T-helper 1 cell treated with Interleukin-12 subunit alpha and Interleukin-12 subunit beta and Interleukin-4 antibody, amounts not matched to agents 30 ng/mL and 1 ng/mL, for 36 hours (primary cell): ENCODE data around the gene CYB5B. TPM values are rescaled to one million over a fixed set of nuclear protein-coding genes. Genes with fewer than 3 reads are reported as not detected.
"Not testable (repeated sequence)": the region's sequence is repeated elsewhere in the genome, so short reads cannot be mapped to it uniquely, and the experiment has no call there.

Experiments used
- intact Hi-C: fragments of 100-400 bp; cut with micrococcal nuclease; formaldehyde crosslinking; loops from one replicate; pipeline ENCODE4 v1.15.1; 2024
- total RNA-seq: library from RNA; stranded (reverse); gene quantifications from 2 replicates; pipeline ENCODE4 v1.2.3, GENCODE V29; 2022

The CYB5B gene
- total RNA-seq, 1 donor from 2014 or later, result 173 TPM

DNA sequence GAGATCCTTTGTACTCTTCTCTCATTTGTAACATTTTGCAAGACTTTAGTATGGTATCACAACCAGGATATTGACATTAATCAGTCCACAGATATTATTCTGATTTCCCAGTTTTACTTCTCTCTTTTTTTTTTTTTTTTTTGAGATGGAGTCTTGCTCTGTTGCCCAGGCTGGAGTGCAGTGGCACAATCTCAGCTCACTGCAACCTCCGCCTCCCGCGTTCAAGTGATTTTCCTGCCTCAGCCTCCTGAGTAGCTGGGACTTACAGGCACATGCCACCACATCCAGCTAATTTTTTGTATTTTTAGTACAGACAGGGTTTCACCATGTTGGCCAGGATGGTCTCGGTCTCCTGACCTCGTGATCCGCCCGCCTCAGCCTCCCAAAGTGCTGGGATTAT, 16.6 kb downstream of the CYB5B start:
- intact Hi-C loops, result not testable (repeated sequence)

GRCh38 chr16:69443927-69444631, 19.7 kb downstream of the CYB5B start:
- intact Hi-C loops, result loop anchor here (1.0 kb wide), 3 partner anchors 20 to 48 kb away; partner anchors contain the start of gene CYB5B

- intact Hi-C loops, result loop anchor here (1.0 kb wide), 4 partner anchors 20 to 119 kb away; partner anchors contain the start of gene CYB5B
Observed at GRCh38 chr16:69444873-69445517, 20.6 kb downstream of the CYB5B start.

DNA sequence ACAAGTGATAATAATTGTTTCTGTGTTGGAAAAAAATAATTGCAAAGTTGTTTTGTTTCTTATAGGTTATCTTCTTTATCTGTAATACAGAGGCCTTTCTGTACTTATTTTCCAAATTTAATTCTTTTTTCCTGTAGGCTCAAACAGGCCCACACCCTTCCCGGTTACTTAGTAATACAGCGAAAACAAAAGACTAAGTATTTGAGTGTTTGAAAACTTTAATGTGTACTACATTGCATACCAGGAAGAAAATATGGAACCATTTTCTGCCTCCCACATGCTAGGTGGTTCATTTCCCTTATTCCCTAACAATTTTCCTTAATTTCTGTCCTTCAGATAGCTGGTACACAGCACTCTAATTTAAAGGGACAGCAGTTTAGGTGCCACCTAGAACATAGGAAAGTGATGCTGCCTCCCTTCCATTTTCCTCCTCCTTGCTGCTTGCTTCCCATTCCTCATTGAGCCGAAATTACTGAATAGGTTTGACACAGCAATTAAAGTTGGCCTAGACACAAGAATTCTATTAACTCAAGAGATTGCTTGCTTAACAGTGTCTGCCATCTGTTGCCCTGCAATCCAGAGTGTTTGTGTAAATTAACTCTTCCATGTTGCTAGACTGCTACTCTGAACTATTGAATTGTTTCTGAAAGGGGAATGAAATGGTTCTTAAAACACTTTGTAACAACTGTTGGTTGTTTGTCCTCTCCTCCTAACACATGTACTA, 24.2 kb downstream of the CYB5B start:
- intact Hi-C loops, result no loop called here

DNA sequence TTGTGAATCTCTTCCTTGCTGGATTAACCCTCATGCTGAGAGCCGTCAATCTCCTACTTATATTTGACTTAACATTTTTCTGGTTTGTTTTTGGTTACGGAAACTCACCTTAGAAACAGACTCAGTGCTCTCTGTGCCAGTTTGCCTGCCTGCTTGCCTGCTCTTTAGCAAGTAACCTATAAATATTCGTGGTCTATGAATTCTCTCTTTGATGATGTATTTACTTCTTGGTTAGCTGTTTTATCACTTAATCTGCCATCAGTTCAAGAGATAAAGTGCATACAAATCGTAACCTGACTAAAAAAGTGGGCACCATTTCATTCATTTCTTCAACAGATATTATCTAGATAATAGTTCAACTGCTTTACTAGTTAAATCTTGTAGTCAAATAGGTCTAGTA, 26.7 kb downstream of the CYB5B start:
- intact Hi-C loops, result no loop called here

- intact Hi-C loops, result no loop called here
Observed at GRCh38 chr16:69453936-69454335, 29.5 kb downstream of the CYB5B start.

GRCh38 chr16:69463876-69464275, 39.5 kb downstream of the CYB5B start:
- intact Hi-C loops, result no loop called here

- intact Hi-C loops, result loop anchor here (1.0 kb wide), 4 partner anchors 21 to 99 kb away; partner anchors contain the start of gene CYB5B
Observed at GRCh38 chr16:69465083-69465721, 40.8 kb downstream of the CYB5B start.

- intact Hi-C loops, result loop anchor here (1.0 kb wide), 4 partner anchors 22 to 98 kb away; partner anchors contain the start of gene CYB5B
Observed at GRCh38 chr16:69465881-69466280, 41.5 kb downstream of the CYB5B start.

DNA sequence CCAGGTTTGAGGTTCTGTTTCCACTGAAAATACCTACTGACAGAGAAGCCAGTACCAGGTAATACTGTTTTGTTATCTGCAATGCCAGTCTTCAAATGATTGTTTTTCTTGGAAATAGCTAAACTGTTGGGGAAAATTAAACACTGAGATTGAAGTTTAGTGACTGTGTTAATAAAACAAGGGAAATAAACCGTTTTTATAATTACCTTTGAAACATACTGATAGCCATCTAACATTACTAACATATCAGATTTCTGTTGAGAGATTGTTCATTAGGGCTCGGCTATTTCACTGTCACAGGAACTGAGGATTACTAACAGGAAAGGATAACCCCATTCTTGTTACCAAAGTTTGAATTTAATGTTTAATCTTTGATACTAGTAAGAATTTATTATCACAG, 42.1 kb downstream of the CYB5B start:
- intact Hi-C loops, result no loop called here

GRCh38 chr16:69467080-69467479, 42.7 kb downstream of the CYB5B start:
- intact Hi-C loops, result no loop called here

DNA sequence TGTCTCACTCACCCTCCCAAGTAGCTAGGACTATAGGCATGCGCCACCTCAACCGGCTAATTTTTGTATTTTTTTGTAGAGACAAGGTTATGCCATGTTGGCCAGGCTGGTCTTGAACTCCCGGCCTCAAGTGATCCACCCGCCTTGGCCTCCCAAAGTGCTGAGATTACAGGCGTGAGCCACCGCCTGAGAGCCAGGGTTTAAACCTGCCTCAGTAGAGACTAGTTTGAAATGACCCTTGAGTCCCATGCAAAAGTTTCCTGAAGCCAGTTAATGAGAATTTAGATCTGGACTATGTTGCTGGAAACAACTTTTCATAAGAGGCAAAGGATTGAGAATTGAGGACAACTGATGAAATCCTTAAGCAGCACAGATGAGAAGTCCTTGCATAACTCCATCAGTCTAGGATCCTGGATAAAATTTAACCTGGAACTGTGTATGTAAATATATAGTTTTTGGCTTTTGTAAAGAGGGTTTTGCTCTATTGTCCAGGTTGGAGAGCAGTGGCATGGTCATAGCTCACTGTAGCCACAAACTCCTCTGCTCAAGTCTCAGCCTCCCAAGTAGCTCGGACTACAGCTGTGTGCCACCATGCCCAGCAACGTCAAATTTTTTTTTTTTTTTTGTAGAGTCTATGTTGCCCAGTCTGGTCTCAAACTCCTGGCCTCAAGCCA, 43.2 kb downstream of the CYB5B start:
- intact Hi-C loops, result no loop called here

DNA sequence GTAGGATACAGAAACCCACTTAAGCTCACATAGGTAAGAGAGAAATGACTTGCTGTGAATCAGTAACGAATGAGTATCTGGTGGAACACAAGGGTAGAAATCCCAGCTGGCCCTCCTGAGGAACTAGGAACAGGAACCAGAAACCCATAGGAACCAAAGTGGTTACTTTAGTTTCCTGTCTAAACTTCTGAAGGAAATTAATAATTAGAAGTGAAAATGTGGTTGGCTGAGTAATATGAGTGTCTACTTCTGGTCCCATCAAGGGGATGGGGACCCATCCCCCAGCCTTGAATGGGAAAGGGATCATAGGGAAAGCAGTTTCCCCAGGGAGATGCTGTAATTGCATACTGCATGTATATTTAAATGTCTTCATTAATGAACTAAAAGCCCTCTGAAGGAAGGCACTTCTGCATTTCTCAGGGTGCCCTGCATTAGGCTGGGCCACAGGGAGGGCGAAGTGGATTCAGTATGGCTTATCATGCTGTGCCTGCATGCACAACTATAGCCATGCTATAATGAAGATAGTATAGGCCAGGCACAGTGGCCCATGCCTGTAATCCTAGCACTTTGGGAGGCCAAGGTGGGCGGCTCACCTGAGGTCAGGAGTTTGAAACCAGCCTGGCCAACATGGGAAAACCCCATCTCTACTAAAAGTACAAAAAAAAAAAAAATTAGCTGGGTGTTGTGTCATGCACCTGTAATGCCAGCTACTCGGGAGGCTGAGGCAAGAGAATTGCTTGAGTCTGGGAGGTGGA, 45.6 kb downstream of the CYB5B start:
- intact Hi-C loops, result no loop called here

DNA sequence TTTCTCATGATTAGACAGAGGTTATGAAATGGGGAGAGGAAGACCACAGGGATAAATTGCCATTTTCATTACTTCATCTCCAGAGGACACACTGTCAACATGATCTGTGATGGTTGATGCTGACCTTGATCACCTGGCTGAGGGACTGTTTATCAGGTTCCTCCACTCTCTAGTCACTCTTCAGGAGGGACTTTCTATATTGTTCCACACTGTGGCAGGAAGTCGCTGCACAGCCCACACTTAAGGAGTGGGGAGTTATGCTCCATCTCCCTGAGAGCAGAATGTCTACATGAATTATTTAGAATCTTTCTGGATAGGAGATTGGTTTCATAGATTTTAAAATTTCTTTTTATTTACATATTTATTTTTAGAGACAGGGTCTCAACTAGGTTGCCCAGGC, 46.7 kb downstream of the CYB5B start:
- intact Hi-C loops, result no loop called here

DNA sequence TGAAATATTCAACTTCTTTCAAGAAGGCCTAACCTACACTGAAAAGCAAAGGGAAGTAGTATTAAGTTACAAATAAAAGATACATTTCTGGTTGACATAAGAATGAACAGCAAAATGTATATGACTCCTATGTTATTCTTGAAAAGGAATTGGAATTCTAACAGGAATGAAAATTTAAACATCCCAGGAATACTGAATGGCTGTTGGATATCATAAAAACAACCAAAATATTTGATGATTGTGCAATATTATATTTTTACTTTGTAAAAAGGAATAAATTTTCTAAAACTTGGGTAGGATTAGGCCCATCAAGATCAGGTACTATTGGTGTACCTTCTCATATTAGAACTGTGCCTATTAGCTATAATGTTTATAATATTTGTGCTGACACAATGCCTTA, 50.0 kb downstream of the CYB5B start:
- intact Hi-C loops, result no loop called here

DNA sequence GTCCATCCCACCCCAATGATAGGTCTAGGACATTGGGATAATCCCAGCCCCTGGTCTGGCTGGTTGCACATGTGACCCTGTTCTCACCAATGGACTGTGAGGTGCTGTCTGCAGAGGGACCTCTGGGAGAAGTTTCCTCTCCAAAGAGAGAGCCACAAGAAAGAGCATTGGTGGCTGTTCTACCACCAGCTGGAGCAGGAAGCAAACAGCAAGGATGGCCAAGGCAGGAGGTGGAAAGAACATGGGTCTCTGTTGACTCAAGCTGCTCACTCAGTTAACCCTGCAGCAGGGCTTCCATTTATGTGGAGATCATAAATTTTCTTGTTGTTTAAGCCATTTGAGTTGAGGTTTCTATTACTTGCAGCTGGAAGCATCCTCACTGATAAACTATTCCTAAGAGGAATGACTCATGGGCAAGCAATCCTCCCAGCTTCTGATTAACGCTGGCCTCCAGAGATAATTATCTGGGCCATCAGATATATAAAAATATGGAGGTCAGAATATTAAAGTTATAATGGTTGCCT, 52.6 kb downstream of the CYB5B start:
- intact Hi-C loops, result no loop called here

DNA sequence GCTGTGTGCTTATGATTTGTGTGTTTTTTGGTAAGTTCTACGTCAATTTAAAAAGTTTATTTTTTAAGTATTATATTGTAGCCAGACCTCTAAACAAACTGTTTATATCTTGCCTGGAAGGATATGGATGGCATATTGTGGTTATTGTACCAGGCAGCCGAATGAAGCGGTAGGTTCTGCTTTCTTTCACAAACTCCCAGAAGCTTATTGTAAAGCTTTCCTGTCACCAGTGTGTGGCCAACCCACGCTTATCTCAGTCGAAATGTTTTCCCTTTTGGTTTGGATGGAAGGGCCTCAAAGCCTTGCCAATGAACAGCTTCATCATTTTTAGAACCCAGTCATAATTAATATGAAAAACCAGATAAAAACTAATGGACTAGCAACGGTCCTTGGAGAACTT, 53.1 kb downstream of the CYB5B start:
- intact Hi-C loops, result no loop called here

DNA sequence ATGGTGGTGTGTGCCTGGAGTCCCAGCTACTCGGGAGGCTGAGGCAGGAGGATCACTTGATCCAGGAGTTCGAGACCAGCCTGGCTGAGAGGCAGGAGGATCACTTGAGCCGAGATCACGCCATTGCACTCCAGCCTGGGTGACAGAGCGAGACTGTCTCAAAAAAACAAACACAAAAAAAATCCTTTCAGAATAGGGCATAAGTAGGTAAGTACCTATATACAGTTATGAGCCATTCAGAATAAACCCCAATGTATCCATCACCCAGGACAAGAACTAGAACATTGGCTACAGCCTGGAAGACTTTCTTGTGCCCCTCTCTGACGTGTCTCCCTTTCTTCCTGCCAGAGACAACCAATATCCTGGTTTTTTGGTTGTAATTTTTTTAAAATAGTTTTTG, 54.3 kb downstream of the CYB5B start:
- intact Hi-C loops, result no loop called here

DNA sequence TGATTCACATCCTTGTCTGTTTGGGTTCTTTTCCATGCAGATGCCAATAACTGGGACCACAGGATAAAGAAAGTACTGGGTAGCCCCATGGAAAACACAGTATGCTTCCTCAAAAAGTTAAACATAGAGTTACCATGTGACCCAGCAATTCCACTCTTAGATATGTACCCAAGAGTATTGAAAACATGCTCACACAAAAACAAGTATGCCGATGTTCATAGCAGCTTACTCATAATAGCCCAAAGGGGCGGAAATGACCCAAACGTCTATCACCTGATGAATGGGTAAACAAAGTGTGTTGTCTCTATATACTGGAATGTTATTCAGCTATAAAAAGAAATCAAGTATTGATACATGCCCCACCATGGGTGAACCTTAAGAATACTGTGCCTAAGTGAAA, 55.4 kb downstream of the CYB5B start:
- intact Hi-C loops, result no loop called here

DNA sequence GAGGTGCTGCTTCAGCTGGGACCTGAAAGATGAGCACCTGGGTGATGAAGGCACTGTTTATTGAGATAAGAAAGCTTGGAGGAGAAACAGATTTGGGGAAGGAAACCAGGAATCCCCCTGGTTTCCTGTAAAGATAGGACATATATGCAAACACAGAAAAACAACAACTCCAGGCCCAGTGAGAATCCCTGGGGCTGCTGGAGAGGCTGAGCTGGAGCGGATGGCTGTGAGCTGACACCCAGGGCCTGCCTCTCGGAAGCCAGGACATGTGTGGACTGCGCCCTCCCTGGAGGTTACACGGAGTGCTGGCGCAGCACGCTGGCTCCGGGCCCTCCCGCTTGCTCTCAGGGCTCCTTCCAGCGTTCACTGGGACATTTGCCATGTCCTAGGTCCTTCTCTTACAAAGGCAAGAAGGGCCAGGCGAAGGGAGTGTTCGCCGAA, 57.5 kb downstream of the CYB5B start:
- intact Hi-C loops, result no loop called here
